ENCODE results near the gene ACOX2.

ACOX2 gene

GRCh38 chr3:58551636-58552180 lies 14.7 kb upstream of the ACOX2 start:
- Histone ChIP-seq H3K27me3 (ENCODE audit: low read depth, low read length) (peaks cover 8% of the 10 kb centered on the region; the same call in 1 of the 2 replicates), H3K4me2 (ENCODE audit: low read length) (no peak overlapping the region), H3K9ac (ENCODE audit: low read length) (no peak overlapping the region), H3K9me3 (ENCODE audit: insufficient read depth, low read length) (no peaks in the 10 kb centered on the region), H4K20me1 (ENCODE audit: insufficient read depth, low read length) (no peaks in the 10 kb centered on the region), H2AFZ (ENCODE audit: low read depth, low read length) (no peak overlapping the region), H3K4me3 (ENCODE audit: low read length) (no peak overlapping the region), H3K36me3 (replicated peaks; ENCODE audit: low read depth, low read length) (no peaks in the 10 kb centered on the region), H3K79me2 (ENCODE audit: low read length) (no peaks in the 10 kb centered on the region), H3K4me1 (ENCODE audit: low read length) (no peaks in the 10 kb centered on the region), H3K27ac (ENCODE audit: low read length) (no peak overlapping the region)
- TF ChIP-seq EZH2phosphoT487 (IDR thresholded peaks at IDR 0.05; ENCODE audit: low read depth) (no peak), CTCF (IDR thresholded peaks at IDR 0.05; ENCODE audit: low read depth, low read length) (no peak)

GRCh38 chr3:58544541-58544940 lies 7.6 kb upstream of the ACOX2 start:
- no peak overlapping the region for H2AFZ ChIP-seq (ENCODE audit: low read depth, low read length)
- H3K9ac ChIP-seq (ENCODE audit: low read length), result no peak overlapping the region
- H3K79me2 ChIP-seq (ENCODE audit: low read length), result no peaks in the 10 kb centered on the region
- no peaks in the 10 kb centered on the region for H3K36me3 ChIP-seq (replicated peaks; ENCODE audit: low read depth, low read length)
- H3K27me3 ChIP-seq (ENCODE audit: low read depth, low read length), result peaks cover 13% of the 10 kb centered on the region
- TF ChIP-seq EZH2phosphoT487 (IDR thresholded peaks at IDR 0.05; ENCODE audit: low read depth) (no peak), CTCF (IDR thresholded peaks at IDR 0.05; ENCODE audit: low read depth, low read length) (no peak)
- no peak overlapping the region for H3K27ac ChIP-seq (ENCODE audit: low read length)
- no peaks in the 10 kb centered on the region for H3K9me3 ChIP-seq (ENCODE audit: insufficient read depth, low read length)
- H3K4me3 ChIP-seq (ENCODE audit: low read length), result no peak overlapping the region
- H4K20me1 ChIP-seq (ENCODE audit: insufficient read depth, low read length), result no peaks in the 10 kb centered on the region
- no peaks in the 10 kb centered on the region for H3K4me1 ChIP-seq (ENCODE audit: low read length)
- H3K4me2 ChIP-seq (ENCODE audit: low read length), result no peak overlapping the region

GRCh38 chr3:58540176-58540858 lies 3.3 kb upstream of the ACOX2 start:
- H4K20me1 ChIP-seq (ENCODE audit: insufficient read depth, low read length), result no peaks in the 10 kb centered on the region

More at GRCh38 chr3:58540176-58540858, 3.3 kb upstream of the ACOX2 start:
- H3K79me2 ChIP-seq (ENCODE audit: low read length), result no peaks in the 10 kb centered on the region
- H3K4me2 ChIP-seq (ENCODE audit: low read length), result no peak overlapping the region
- no peak overlapping the region for H2AFZ ChIP-seq (ENCODE audit: low read depth, low read length)
- no peaks in the 10 kb centered on the region for H3K36me3 ChIP-seq (replicated peaks; ENCODE audit: low read depth, low read length)
- no peaks in the 10 kb centered on the region for H3K9me3 ChIP-seq (ENCODE audit: insufficient read depth, low read length)
- H3K4me3 ChIP-seq (ENCODE audit: low read length), result no peak overlapping the region
- H3K27me3 ChIP-seq (ENCODE audit: low read depth, low read length), result 0 out of 2 replicates have a peak, but pooled peaks cover 3% of the 10 kb centered on the region
- no peaks in the 10 kb centered on the region for H3K4me1 ChIP-seq (ENCODE audit: low read length)
- H3K27ac ChIP-seq (ENCODE audit: low read length), result no peak overlapping the region
- no peak overlapping the region for H3K9ac ChIP-seq (ENCODE audit: low read length)
- no peak for TF ChIP-seq CTCF (IDR thresholded peaks at IDR 0.05; ENCODE audit: low read depth, low read length)

Measured in OCI-LY3 (cell line).